Measurements from ENCODE around the gene NOP9. TPM values are rescaled to one million over a fixed set of nuclear protein-coding genes. Genes with fewer than 3 reads are reported as not detected.

The NOP9 gene
- total and polyA plus RNA-seq, 8 donors = 6.2 to 13.9 (median 9.7) TPM

- no peaks in the 10 kb centered on the region for H3K27me3 ChIP-seq
- intact Hi-C loops (cut with DNase I) = no loop called here
- no peak for FAIRE-seq
- H3K9me3 ChIP-seq = no peaks in the 10 kb centered on the region
- WGBS, 2 donors = 53 to 55% methylated on average over 7 of the region's 7 CpGs
- no peak for DNase-seq
- H3K4me1 ChIP-seq = peaks cover 0 to 1% (median 0%) of the 10 kb centered on the region in 3 donors
- no peak overlapping the region for H3K4me3 ChIP-seq
- no peak for TF ChIP-seq CTCF (IDR thresholded peaks at IDR 0.05)
- no peak overlapping the region for H3K27ac ChIP-seq
- H3K36me3 ChIP-seq = no peaks in the 10 kb centered on the region
- ATAC-seq = no peak
These were observed 44.4 kb downstream of the NOP9 start for GRCh38 chr14:24343795-24344660.

- DNase-seq (no peak), ATAC-seq (no peak), FAIRE-seq (no peak)
- H3K27ac ChIP-seq = no peak overlapping the region
- H3K36me3 ChIP-seq = no peaks in the 10 kb centered on the region
- H3K9me3 ChIP-seq = no peaks in the 10 kb centered on the region
- no peak for TF ChIP-seq CTCF (IDR thresholded peaks at IDR 0.05)
- 53 to 73% methylated on average over 1 of the region's 1 CpG for WGBS, 2 donors
- no peaks in the 10 kb centered on the region for H3K27me3 ChIP-seq
- no peak overlapping the region for H3K4me3 ChIP-seq
- H3K4me1 ChIP-seq = no peaks in the 10 kb centered on the region
- intact Hi-C loops (cut with DNase I) = no loop called here
These were observed 47.5 kb downstream of the NOP9 start for GRCh38 chr14:24347134-24347533.

DNA sequence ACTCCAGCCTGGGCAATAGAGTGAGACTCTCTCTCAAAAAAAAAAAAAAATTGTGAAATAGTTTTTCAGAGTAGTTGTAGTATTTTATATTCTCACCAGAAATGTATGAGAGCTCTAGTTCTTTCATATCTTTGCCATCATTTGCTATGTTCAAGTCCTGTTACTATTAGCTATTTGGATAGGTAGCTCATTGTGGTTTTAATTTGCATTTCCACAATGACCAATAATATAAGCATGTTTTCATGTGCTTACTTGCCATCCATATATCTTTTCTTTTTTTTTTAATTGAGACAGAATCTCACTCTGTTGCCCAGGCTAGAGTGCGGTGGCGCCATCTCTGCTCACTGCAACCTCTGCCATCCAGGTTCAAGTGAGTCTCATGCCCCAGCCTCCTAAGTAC lies 48.5 kb downstream of the NOP9 start:
- Histone ChIP-seq H3K9me3 (no peaks in the 10 kb centered on the region), H3K4me1 (no peaks in the 10 kb centered on the region), H3K4me3 (no peak overlapping the region), H3K36me3 (no peaks in the 10 kb centered on the region), H3K27me3 (no peaks in the 10 kb centered on the region), H3K27ac (no peak overlapping the region)
- intact Hi-C loops (cut with DNase I) = no loop called here
- ATAC-seq (no peak), FAIRE-seq (no peak), DNase-seq (no peak)
- WGBS, 2 donors = 93 to 95% methylated on average over 2 of the region's 2 CpGs
- no peak for TF ChIP-seq CTCF (IDR thresholded peaks at IDR 0.05)

GRCh38 chr14:24349742-24350141 lies 50.1 kb downstream of the NOP9 start:
- FAIRE-seq = no peak
- DNase-seq = no peak
- no peaks in the 10 kb centered on the region for H3K27me3 ChIP-seq
- no peaks in the 10 kb centered on the region for H3K4me1 ChIP-seq
- H3K27ac ChIP-seq = no peak overlapping the region
- no peak overlapping the region for H3K4me3 ChIP-seq
- intact Hi-C loops (cut with DNase I) = no loop called here
- WGBS, 2 donors = 67 to 79% methylated on average over 5 of the region's 5 CpGs
- no peak for TF ChIP-seq CTCF (IDR thresholded peaks at IDR 0.05)
- no peak for ATAC-seq
- H3K36me3 ChIP-seq = no peaks in the 10 kb centered on the region
- no peaks in the 10 kb centered on the region for H3K9me3 ChIP-seq

- no peak overlapping the region for H3K27ac ChIP-seq
- ATAC-seq (peak in 3 of 4 donors; percentile 53 to 60 (median 56)), DNase-seq (no peak)
These were observed 51.9 kb downstream of the NOP9 start for GRCh38 chr14:24351517-24351916.

More at GRCh38 chr14:24351517-24351916, 51.9 kb downstream of the NOP9 start:
- Histone ChIP-seq H3K36me3 (no peaks in the 10 kb centered on the region), H3K4me1 (no peaks in the 10 kb centered on the region), H3K27me3 (no peaks in the 10 kb centered on the region), H3K9me3 (no peaks in the 10 kb centered on the region), H3K4me3 (no peak overlapping the region)
- TF ChIP-seq CTCF (IDR thresholded peaks at IDR 0.05) = no peak
- intact Hi-C loops (cut with DNase I) = no loop called here
- no peak for FAIRE-seq
- 20 to 26% methylated on average over 4 of the region's 4 CpGs for WGBS, 2 donors
